ENCODE results near the gene PRKAG1. TPM values are rescaled to one million over a fixed set of nuclear protein-coding genes. Genes with fewer than 3 reads are reported as not detected.
A peak's percentile ranks its signal among the peaks of the same experiment; 100 is the strongest.

Gene PRKAG1
- total RNA-seq, 6 experiments from 2014 or later: 79.0 to 92.0 (median 83.3) TPM

DNA sequence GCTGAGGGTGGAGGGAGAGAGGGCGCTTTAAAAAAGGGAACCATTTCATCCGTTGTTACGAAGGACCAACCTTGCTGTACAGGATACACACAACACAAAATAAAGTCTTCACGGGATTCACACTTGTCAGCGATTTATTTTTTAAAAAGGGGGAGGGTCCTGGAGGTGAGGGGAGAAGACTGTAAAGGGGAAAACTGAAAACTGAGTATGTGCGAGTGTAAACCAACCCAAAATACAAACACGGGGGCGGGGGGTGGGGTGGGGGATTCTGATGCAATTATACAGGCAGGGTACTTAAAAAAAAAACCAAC lies 499 bp upstream of the PRKAG1 start:
- TF ChIP-seq, protein P1, sequence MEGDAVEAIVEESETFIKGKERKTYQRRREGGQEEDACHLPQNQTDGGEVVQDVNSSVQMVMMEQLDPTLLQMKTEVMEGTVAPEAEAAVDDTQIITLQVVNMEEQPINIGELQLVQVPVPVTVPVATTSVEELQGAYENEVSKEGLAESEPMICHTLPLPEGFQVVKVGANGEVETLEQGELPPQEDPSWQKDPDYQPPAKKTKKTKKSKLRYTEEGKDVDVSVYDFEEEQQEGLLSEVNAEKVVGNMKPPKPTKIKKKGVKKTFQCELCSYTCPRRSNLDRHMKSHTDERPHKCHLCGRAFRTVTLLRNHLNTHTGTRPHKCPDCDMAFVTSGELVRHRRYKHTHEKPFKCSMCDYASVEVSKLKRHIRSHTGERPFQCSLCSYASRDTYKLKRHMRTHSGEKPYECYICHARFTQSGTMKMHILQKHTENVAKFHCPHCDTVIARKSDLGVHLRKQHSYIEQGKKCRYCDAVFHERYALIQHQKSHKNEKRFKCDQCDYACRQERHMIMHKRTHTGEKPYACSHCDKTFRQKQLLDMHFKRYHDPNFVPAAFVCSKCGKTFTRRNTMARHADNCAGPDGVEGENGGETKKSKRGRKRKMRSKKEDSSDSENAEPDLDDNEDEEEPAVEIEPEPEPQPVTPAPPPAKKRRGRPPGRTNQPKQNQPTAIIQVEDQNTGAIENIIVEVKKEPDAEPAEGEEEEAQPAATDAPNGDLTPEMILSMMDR (IDR thresholded peaks at IDR 0.05): no peak
- Mint-ChIP-seq H3K27ac (peak overlapping the region; percentile 99), H3K27me3 (ENCODE audit: insufficient read depth) (peaks cover 11% of the 10 kb centered on the region), H3K4me1 (ENCODE audit: low read depth) (peaks cover 52% of the 10 kb centered on the region), H3K9me3 (no peaks in the 10 kb centered on the region), H3K36me3 (ENCODE audit: low read depth) (peaks cover 21% of the 10 kb centered on the region), H3K4me3 (peak overlapping the region; percentile 95)
- no peak for DNase-seq

DNA sequence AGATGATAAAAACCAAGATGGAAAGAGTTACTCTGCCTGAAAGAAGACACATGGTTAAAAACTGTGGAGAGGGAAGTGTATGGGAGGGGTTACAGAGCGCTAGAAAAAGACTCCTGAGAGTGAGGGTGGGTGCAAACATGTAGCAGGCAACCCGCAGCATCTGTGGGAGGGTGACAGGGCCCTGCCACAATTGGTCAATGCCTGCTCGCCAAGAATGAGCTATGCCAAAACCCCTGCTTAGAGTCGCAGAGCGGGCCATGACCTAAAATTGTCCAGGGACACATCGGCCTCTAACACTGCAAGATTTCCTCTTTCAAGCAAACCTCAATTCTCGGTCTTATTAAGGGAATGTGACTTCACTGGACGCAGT lies 700 bp downstream of the PRKAG1 start:
- H3K27ac Mint-ChIP-seq: peak overlapping the region; percentile 99
- peaks cover 10% of the 10 kb centered on the region for H3K27me3 Mint-ChIP-seq (ENCODE audit: insufficient read depth)
- H3K9me3 Mint-ChIP-seq: no peaks in the 10 kb centered on the region
- peaks cover 52% of the 10 kb centered on the region for H3K4me1 Mint-ChIP-seq (ENCODE audit: low read depth)
- H3K36me3 Mint-ChIP-seq (ENCODE audit: low read depth): peaks cover 21% of the 10 kb centered on the region
- peak; percentile 53 for DNase-seq
- TF ChIP-seq, protein P1 (IDR thresholded peaks at IDR 0.05): no peak
- H3K4me3 Mint-ChIP-seq: peak overlapping the region; percentile 95

DNA sequence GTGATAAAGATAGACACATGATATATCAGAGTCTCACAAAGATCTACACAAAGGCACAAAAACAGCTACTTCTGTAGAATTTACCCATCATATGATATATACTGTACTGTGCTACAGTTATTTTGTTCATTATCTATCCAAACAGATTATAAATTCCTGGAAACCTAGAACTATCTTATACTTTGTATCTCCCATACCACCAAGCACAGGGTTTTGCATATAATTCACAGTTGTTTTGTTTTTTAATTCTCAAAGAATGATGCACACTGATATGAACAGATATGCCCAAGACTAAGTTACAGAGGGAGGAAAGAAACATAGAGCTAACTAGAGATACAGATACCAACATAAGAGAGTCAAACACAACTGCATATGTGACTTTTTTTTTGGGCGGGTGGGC lies 3.4 kb downstream of the PRKAG1 start:
- TF ChIP-seq, protein P1 (IDR thresholded peaks at IDR 0.05): no peak
- Mint-ChIP-seq H3K4me1 (ENCODE audit: low read depth) (peaks cover 61% of the 10 kb centered on the region), H3K9me3 (no peaks in the 10 kb centered on the region), H3K27ac (peak overlapping the region; percentile 40; the same call in 1 of the 2 replicates), H3K27me3 (ENCODE audit: insufficient read depth) (peaks cover 10% of the 10 kb centered on the region), H3K4me3 (no peak overlapping the region), H3K36me3 (ENCODE audit: low read depth) (peaks cover 21% of the 10 kb centered on the region)
- DNase-seq: no peak

DNA sequence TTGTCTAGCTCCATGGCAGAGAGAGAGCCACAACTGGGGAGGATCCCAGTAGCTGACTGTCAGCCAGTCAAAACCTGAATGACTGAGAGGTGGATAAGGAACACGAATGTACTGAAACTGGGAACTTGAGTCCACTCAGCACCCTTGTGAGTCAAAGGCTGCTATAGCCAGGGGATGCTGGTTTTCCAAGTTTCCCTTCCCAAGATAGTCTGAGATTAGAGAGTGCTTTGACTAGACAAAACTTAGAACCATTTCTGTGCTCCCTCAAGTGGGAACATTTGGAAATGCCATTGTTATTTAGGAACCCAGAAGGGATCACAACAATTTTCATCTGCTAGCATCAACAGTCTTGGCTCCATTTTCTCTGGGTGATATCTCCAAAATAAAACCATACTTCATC lies 4.0 kb downstream of the PRKAG1 start:
- H3K9me3 Mint-ChIP-seq: no peaks in the 10 kb centered on the region
- peak overlapping the region; percentile 40; the same call in 1 of the 2 replicates for H3K27ac Mint-ChIP-seq
- peaks cover 6% of the 10 kb centered on the region for H3K27me3 Mint-ChIP-seq (ENCODE audit: insufficient read depth)
- H3K36me3 Mint-ChIP-seq (ENCODE audit: low read depth): peaks cover 21% of the 10 kb centered on the region
- H3K4me1 Mint-ChIP-seq (ENCODE audit: low read depth): peaks cover 63% of the 10 kb centered on the region
- DNase-seq: peak; percentile 56
- TF ChIP-seq, protein P1 (IDR thresholded peaks at IDR 0.05): peak; percentile 70
- H3K4me3 Mint-ChIP-seq: no peak overlapping the region

DNA sequence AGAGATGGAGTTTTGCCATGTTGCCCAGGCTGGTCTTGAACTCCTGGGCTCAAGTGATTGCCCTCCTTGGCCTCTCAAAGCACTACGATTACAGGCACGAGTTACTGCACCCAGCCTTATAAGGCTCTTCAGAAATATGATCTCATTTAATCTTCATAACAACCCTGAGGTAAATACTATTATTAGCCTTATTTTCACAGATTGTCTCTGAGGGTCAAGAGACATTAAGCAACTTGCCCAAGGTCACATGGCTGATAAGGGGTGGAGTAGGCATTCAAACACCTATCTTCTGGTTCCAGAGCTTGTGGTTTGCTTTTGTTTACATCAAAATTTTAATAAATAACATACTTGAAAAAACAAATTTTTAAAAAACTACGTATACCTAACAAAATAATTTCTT lies 5.1 kb downstream of the PRKAG1 start:
- no peak overlapping the region for H3K27ac Mint-ChIP-seq
- no peaks in the 10 kb centered on the region for H3K9me3 Mint-ChIP-seq
- peaks cover 2% of the 10 kb centered on the region for H3K27me3 Mint-ChIP-seq (ENCODE audit: insufficient read depth)
- peaks cover 30% of the 10 kb centered on the region for H3K36me3 Mint-ChIP-seq (ENCODE audit: low read depth)
- peaks cover 63% of the 10 kb centered on the region for H3K4me1 Mint-ChIP-seq (ENCODE audit: low read depth)
- no peak for DNase-seq
- no peak overlapping the region for H3K4me3 Mint-ChIP-seq
- TF ChIP-seq, protein P1 (IDR thresholded peaks at IDR 0.05): no peak

DNA sequence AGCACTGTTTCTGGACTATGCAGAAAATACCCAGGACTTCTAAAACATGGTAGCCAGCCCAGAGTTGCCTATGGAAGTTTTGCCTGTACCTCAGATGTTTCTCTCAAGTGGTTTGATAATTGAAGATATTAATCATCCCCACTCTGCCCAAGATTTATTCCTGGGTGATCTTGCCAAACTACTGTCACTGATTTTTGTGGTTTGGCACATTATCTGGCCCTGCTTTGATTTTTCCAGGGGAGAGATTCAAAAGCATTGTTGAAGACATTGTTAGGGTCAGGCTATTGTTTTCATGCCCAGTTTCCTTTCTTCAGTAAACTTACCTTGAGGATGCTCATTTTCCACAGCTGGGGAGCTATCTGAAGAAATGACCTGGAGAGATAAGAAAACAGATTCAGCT lies 5.8 kb downstream of the PRKAG1 start:
- no peak overlapping the region for H3K4me3 Mint-ChIP-seq

More for the DNA sequence above, 5.8 kb downstream of the PRKAG1 start:
- Mint-ChIP-seq H3K4me1 (ENCODE audit: low read depth) (peaks cover 61% of the 10 kb centered on the region), H3K9me3 (no peaks in the 10 kb centered on the region), H3K27me3 (ENCODE audit: insufficient read depth) (peaks cover 2% of the 10 kb centered on the region), H3K36me3 (ENCODE audit: low read depth) (peaks cover 32% of the 10 kb centered on the region), H3K27ac (no peak overlapping the region)
- no peak for DNase-seq
- TF ChIP-seq, protein P1 (IDR thresholded peaks at IDR 0.05): no peak
